ENCODE measurements around the gene HIPK2. TPM values are rescaled to one million over a fixed set of nuclear protein-coding genes. Genes with fewer than 3 reads are reported as not detected.

HIPK2 gene
- polyA plus RNA-seq, 3 donors, result 1.6 to 12.1 (median 3.0) TPM

GRCh38 chr7:139623518-139623917 is 154.3 kb downstream of the HIPK2 start:
- Histone ChIP-seq H3K9me3 (replicated peaks in 1 of 2; ENCODE audit: control insufficient read depth in 1 of 2, insufficient read depth in 1 of 2, low read length in 2 of 2) (no peaks in the 10 kb centered on the region), H2AFZ (ENCODE audit: insufficient read depth, low read depth, low read length, poor library complexity, severe bottlenecking) (no peak overlapping the region), H3K36me3 (replicated peaks in 1 of 2; ENCODE audit: control insufficient read depth in 1 of 2, insufficient read depth in 2 of 2, low read length in 2 of 2) (peaks cover 63 to 92% of the 10 kb centered on the region in 2 donors), H3K4me2 (replicated peaks; ENCODE audit: extremely low read depth, low read length, poor library complexity, severe bottlenecking) (no peak overlapping the region), H3K4me1 (ENCODE audit: control insufficient read depth in 1 of 2, insufficient read depth in 2 of 2, low read length in 2 of 2) (peaks cover 20 to 22% of the 10 kb centered on the region in 2 donors), H3K79me2 (ENCODE audit: insufficient read depth, low read length) (no peaks in the 10 kb centered on the region), H3K27ac (ENCODE audit: low read depth in 1 of 2, low read length in 2 of 2) (no peak overlapping the region), H3K27me3 (ENCODE audit: control insufficient read depth in 2 of 2, insufficient read depth in 2 of 2, low read length in 2 of 2) (no peaks in the 10 kb centered on the region), H3K9ac (ENCODE audit: insufficient read depth, low read length, poor library complexity, severe bottlenecking) (no peak overlapping the region), H3K4me3 (replicated peaks in 1 of 3; ENCODE audit: low read depth in 2 of 3, low read length in 3 of 3) (no peak overlapping the region), H4K20me1 (ENCODE audit: insufficient read depth, low read length) (peaks cover 19% of the 10 kb centered on the region)
- WGBS (ENCODE audit: insufficient coverage), result 100% methylated on average over 2 of the region's 4 CpGs
- no peak for TF ChIP-seq CTCF (IDR thresholded peaks at IDR 0.05)
- intact Hi-C loops (cut with micrococcal nuclease), result no loop called here
- Mint-ChIP-seq H3K4me3 (no peak overlapping the region), H3K9me3 (no peaks in the 10 kb centered on the region), H3K27me3 (ENCODE audit: low read depth in 3 of 3) (no peaks in the 10 kb centered on the region), H3K27ac (no peak overlapping the region), H3K36me3 (peaks cover 81 to 89% of the 10 kb centered on the region in 2 donors), H3K4me1 (peaks cover 30% of the 10 kb centered on the region)
- no peak for DNase-seq

- DNase-seq, result no peak
- 100% methylated on average over 2 of the region's 10 CpGs for WGBS (ENCODE audit: insufficient coverage)
- H3K27ac Mint-ChIP-seq, result peak overlapping the region in 1 of 7 donors; percentile 26
- Histone ChIP-seq H3K9me3 (replicated peaks in 1 of 2; ENCODE audit: control insufficient read depth in 1 of 2, insufficient read depth in 1 of 2, low read length in 2 of 2) (no peaks in the 10 kb centered on the region), H3K27me3 (ENCODE audit: control insufficient read depth in 2 of 2, insufficient read depth in 2 of 2, low read length in 2 of 2) (no peaks in the 10 kb centered on the region), H3K4me2 (replicated peaks; ENCODE audit: extremely low read depth, low read length, poor library complexity, severe bottlenecking) (no peak overlapping the region), H3K79me2 (ENCODE audit: insufficient read depth, low read length) (no peaks in the 10 kb centered on the region), H3K4me1 (ENCODE audit: control insufficient read depth in 1 of 2, insufficient read depth in 2 of 2, low read length in 2 of 2) (no peaks in the 10 kb centered on the region), H3K4me3 (replicated peaks in 1 of 3; ENCODE audit: low read depth in 2 of 3, low read length in 3 of 3) (no peak overlapping the region), H3K9ac (ENCODE audit: insufficient read depth, low read length, poor library complexity, severe bottlenecking) (no peak overlapping the region), H4K20me1 (ENCODE audit: insufficient read depth, low read length) (peaks cover 6% of the 10 kb centered on the region), H3K36me3 (replicated peaks in 1 of 2; ENCODE audit: control insufficient read depth in 1 of 2, insufficient read depth in 2 of 2, low read length in 2 of 2) (peaks cover 75 to 93% of the 10 kb centered on the region in 2 donors), H2AFZ (ENCODE audit: insufficient read depth, low read depth, low read length, poor library complexity, severe bottlenecking) (no peak overlapping the region), H3K27ac (ENCODE audit: low read depth in 1 of 2, low read length in 2 of 2) (no peak overlapping the region)
- no peak overlapping the region for H3K4me3 Mint-ChIP-seq
- no peaks in the 10 kb centered on the region for H3K27me3 Mint-ChIP-seq (ENCODE audit: low read depth in 3 of 3)
- H3K9me3 Mint-ChIP-seq, result no peaks in the 10 kb centered on the region
- TF ChIP-seq CTCF (IDR thresholded peaks at IDR 0.05), result peak; percentile 73
- H3K36me3 Mint-ChIP-seq, result peaks cover 81 to 94% of the 10 kb centered on the region in 2 donors
- intact Hi-C loops (cut with micrococcal nuclease), result no loop called here
- H3K4me1 Mint-ChIP-seq, result peaks cover 9% of the 10 kb centered on the region
Observed at GRCh38 chr7:139620676-139621344, 157.0 kb downstream of the HIPK2 start.

Measured in CD14-positive monocyte (primary cell).